SK-N-SH (cell line): ENCODE results near the gene ADAMTS17. TPM values are rescaled to one million over a fixed set of nuclear protein-coding genes. Genes with fewer than 3 reads are reported as not detected.

Experiments used
- CTCF ChIA-PET: fragments of 300-600, 350-600 bp; formaldehyde crosslinking; extraction: SDS; loops from one replicate; lab custom pipeline; 2021; lab: Yijun Ruan, JAX
- POLR2A ChIA-PET: fragments of 350-600 bp; sonication (Branson Sonifier 250); formaldehyde crosslinking; extraction: SDS; loops from one replicate; lab custom pipeline; 2020; ENCODE audit warnings: antibody characterized with exemption, inconsistent platforms; lab: Yijun Ruan, JAX
- DNase-seq: peaks from one replicate; pipeline ENCODE4 v3.0.0; 2012
- H2AFZ ChIP-seq: fragments of 200-600 bp; sonication (generic); 2 replicates; pipeline ENCODE4 v1.8.1; 2016; ENCODE audit warnings: antibody characterized with exemption, mild to moderate bottlenecking, low read depth
- H3F3A ChIP-seq: fragments of 200-600 bp; sonication (generic); replicated peaks from 2 replicates; pipeline ENCODE3; 2016; ENCODE audit warnings: antibody characterized with exemption, mild to moderate bottlenecking; ENCODE audit not compliant: insufficient read depth
- H3K27ac ChIP-seq, 2 experiments: fragments of 200-500 bp in 1 of 2; fragments of 200-600 bp in 1 of 2; sonication (Bioruptor generic) in 1 of 2; sonication (generic), shearing (Covaris generic) in 1 of 2; 2 replicates each; pipeline versions ENCODE4 v1.5.1 to v1.6.1; 2014 to 2016; ENCODE audit warnings: low read depth in 2 of 2, inconsistent platforms in 1 of 2, low read length in 1 of 2, mild to moderate bottlenecking in 1 of 2, mixed read lengths in 1 of 2
- H3K27me3 ChIP-seq: fragments of 200-600 bp; sonication (generic), shearing (Covaris generic); 2 replicates; pipeline ENCODE4 v1.6.1; 2016; ENCODE audit warnings: mixed run types; ENCODE audit not compliant: insufficient read depth
- H3K36me3 ChIP-seq, 2 experiments: fragments of 200-500 bp in 1 of 2; fragments of 200-600 bp in 1 of 2; sonication (Bioruptor generic) in 1 of 2; sonication (generic) in 1 of 2; replicated peaks in 1 of 2; 2 replicates each; pipeline versions ENCODE3 to v1.5.1; 2014 to 2016; ENCODE audit warnings: low read length in 1 of 2, mild to moderate bottlenecking in 1 of 2; ENCODE audit not compliant: insufficient read depth in 2 of 2, control insufficient read depth in 1 of 2
- H3K4me1 ChIP-seq, 2 experiments: fragments of 200-500 bp in 1 of 2; fragments of 200-600 bp in 1 of 2; sonication (Bioruptor generic) in 1 of 2; sonication (generic), shearing (Covaris generic) in 1 of 2; 2 replicates each; pipeline versions ENCODE4 v1.5.1 to v1.6.1; 2014 to 2016; ENCODE audit warnings: low read depth in 1 of 2, low read length in 1 of 2, mixed run types in 1 of 2; ENCODE audit not compliant: insufficient read depth in 2 of 2, control insufficient read depth in 1 of 2
- H3K4me2 ChIP-seq: fragments of 200-600 bp; sonication (generic), shearing (Covaris generic); 2 replicates; pipeline ENCODE4 v1.6.1; 2017; ENCODE audit warnings: mixed run types
- H3K4me3 ChIP-seq, 2 experiments: fragments of 200-500 bp in 1 of 2; fragments of 200-600 bp in 1 of 2; sonication (Bioruptor generic) in 1 of 2; sonication (generic), shearing (Covaris generic) in 1 of 2; 2 replicates each; pipeline versions ENCODE4 v1.5.1 to v1.8.1; 2014 to 2016; ENCODE audit warnings: low read depth in 2 of 2, inconsistent platforms in 1 of 2, low read length in 1 of 2, mild to moderate bottlenecking in 1 of 2, mixed read lengths in 1 of 2, moderate library complexity in 1 of 2
- H3K79me2 ChIP-seq: fragments of 200-600 bp; sonication (generic); 2 replicates; pipeline ENCODE4 v1.8.1; 2017; ENCODE audit warnings: mild to moderate bottlenecking; ENCODE audit not compliant: insufficient read depth
- H3K9ac ChIP-seq: fragments of 200-600 bp; sonication (generic); 2 replicates; pipeline ENCODE4 v1.6.1; 2017; ENCODE audit warnings: mixed run types
- H3K9me2 ChIP-seq: fragments of 200-600 bp; sonication (generic); 2 replicates; pipeline ENCODE4 v1.6.1; 2017; ENCODE audit warnings: mixed run types
- H3K9me3 ChIP-seq: fragments of 200-600 bp; sonication (generic); 2 replicates; pipeline ENCODE4 v1.6.1; 2017; ENCODE audit warnings: mixed run types, mild to moderate bottlenecking, moderate library complexity
- H4K20me1 ChIP-seq: fragments of 200-600 bp; sonication (generic); 2 replicates; pipeline ENCODE4 v1.6.1; 2017; ENCODE audit warnings: mild to moderate bottlenecking, mixed run types; ENCODE audit not compliant: insufficient read depth
- EP300 ChIP-seq, 2 experiments: IDR thresholded peaks; 2 replicates each; pipeline versions ENCODE4 v1.4.0 to v1.6.1; 2012; ENCODE audit warnings: borderline replicate concordance in 1 of 2, low read depth in 1 of 2, low read length in 1 of 2
- EZH2phosphoT487 ChIP-seq: fragments of 200-600 bp; sonication (generic); IDR thresholded peaks from 2 replicates; pipeline ENCODE4 v1.6.1; 2017; ENCODE audit warnings: low read depth, mixed run types, mild to moderate bottlenecking, antibody characterized with exemption, moderate library complexity, borderline replicate concordance
- FOSL2 ChIP-seq: IDR thresholded peaks from 2 replicates; pipeline ENCODE4 v1.4.0; 2012; ENCODE audit warnings: low read depth, mild to moderate bottlenecking, moderate library complexity, borderline replicate concordance
- FOXJ3 ChIP-seq: sonication (generic); formaldehyde crosslinking; IDR thresholded peaks from 2 replicates; pipeline ENCODE4 v1.5.1; 2020; ENCODE audit warnings: mild to moderate bottlenecking, missing genetic modification reagents
- MEF2A ChIP-seq: IDR thresholded peaks from 2 replicates; pipeline ENCODE4 v1.4.0; 2012; ENCODE audit warnings: low read depth, borderline replicate concordance
- MXI1 ChIP-seq: IDR thresholded peaks from 2 replicates; pipeline ENCODE4 v1.6.1; 2012; ENCODE audit warnings: mild to moderate bottlenecking, low read depth, low read length, improper control_type of control experiment
- RCOR1 ChIP-seq: fragments of 150-350 bp; IDR thresholded peaks from 2 replicates; pipeline ENCODE4 v1.6.1; 2017; ENCODE audit warnings: antibody characterized with exemption, low read length
- RFX5 ChIP-seq: IDR thresholded peaks from 2 replicates; pipeline ENCODE4 v1.6.1; 2012; ENCODE audit warnings: mild to moderate bottlenecking, improper control_type of control experiment, low read length
- RXRA ChIP-seq: IDR thresholded peaks from 2 replicates; pipeline ENCODE4 v1.4.0; 2012; ENCODE audit warnings: low read depth, mild to moderate bottlenecking, borderline replicate concordance
- SIN3A ChIP-seq: IDR thresholded peaks from 2 replicates; pipeline ENCODE4 v1.6.1; 2012; ENCODE audit warnings: low read depth, mild to moderate bottlenecking, low read length, moderate library complexity, borderline replicate concordance
- SMC3 ChIP-seq: IDR thresholded peaks from 2 replicates; pipeline ENCODE4 v1.6.1; 2012; ENCODE audit warnings: low read depth, low read length, improper control_type of control experiment
- TEAD4 ChIP-seq: IDR thresholded peaks from 2 replicates; pipeline ENCODE4 v1.4.0; 2012; ENCODE audit warnings: mild to moderate bottlenecking, borderline replicate concordance; ENCODE audit not compliant: insufficient read depth
- WGBS: methylation state at CpG from one replicate; pipeline ENCODE4 v1.1.6; 2017; ENCODE audit warnings: low lambda C conversion rate; 5-methylcytosine and 5-hydroxymethylcytosine counted together
- polyA plus RNA-seq, 3 experiments: library from polyadenylated mRNA; depleted of rRNA; stranded (reverse); fragments of >200 nt; gene quantifications; 2 replicates each; pipeline ENCODE4 v1.2.3, GENCODE V29; 2012
- TF ChIP-seq, protein P1 (sequence below): IDR thresholded peaks from 2 replicates; pipeline ENCODE4 v1.4.0; 2012; ENCODE audit warnings: low read depth
- TF ChIP-seq, protein P2 (sequence below): IDR thresholded peaks from 2 replicates; pipeline ENCODE4; 2012
- TF ChIP-seq, protein P3 (sequence below): IDR thresholded peaks from 2 replicates; pipeline ENCODE4 v1.6.1; 2012; ENCODE audit warnings: mild to moderate bottlenecking, low read depth, low read length, moderate library complexity
- TF ChIP-seq, protein P4 (sequence below): fragments of 150-350 bp; IDR thresholded peaks from 2 replicates; pipeline ENCODE4 v1.6.1; 2017; ENCODE audit warnings: antibody characterized with exemption, low read length, low read depth, borderline replicate concordance

Gene ADAMTS17
- polyA plus RNA-seq, 1 of the 3 experiments (the other 2 are of a cell fraction) = not detected

DNA sequence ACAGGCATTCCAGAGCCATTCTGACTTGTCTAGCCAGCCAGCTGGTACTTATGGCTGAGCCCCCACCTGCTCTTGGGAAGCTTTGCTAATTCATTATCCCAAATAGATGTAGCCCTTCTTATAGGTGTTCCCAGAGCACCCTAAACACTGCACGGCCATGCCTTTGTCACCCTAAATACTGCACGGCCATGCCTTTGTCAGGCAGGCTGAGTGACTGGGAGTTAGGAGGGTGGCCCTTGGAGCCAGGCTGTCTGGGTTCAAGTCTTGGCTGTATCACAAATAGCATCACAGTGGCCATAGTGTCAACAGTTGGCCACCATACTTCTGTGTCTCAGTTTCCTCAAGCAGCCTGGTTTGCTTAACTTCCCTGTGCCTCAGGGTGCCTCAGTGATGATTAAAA lies 292.3 kb downstream of the ADAMTS17 start:
- POLR2A ChIA-PET = no interaction called here
- TF ChIP-seq RXRA = no peak
- TF ChIP-seq, protein P1, sequence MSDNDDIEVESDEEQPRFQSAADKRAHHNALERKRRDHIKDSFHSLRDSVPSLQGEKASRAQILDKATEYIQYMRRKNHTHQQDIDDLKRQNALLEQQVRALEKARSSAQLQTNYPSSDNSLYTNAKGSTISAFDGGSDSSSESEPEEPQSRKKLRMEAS = no peak
- TF ChIP-seq EP300 (IDR thresholded peaks at IDR 0.05; ENCODE audit: borderline replicate concordance in 1 of 2, low read depth in 1 of 2, low read length in 1 of 2) = no peak
- TF ChIP-seq SMC3 = no peak
- no peak for TF ChIP-seq FOSL2
- TF ChIP-seq, protein P2, sequence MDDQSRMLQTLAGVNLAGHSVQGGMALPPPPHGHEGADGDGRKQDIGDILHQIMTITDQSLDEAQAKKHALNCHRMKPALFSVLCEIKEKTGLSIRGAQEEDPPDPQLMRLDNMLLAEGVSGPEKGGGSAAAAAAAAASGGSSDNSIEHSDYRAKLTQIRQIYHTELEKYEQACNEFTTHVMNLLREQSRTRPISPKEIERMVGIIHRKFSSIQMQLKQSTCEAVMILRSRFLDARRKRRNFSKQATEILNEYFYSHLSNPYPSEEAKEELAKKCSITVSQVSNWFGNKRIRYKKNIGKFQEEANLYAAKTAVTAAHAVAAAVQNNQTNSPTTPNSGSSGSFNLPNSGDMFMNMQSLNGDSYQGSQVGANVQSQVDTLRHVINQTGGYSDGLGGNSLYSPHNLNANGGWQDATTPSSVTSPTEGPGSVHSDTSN = no peak
- no peak for TF ChIP-seq RFX5
- TF ChIP-seq MEF2A = no peak
- no peak for TF ChIP-seq FOXJ3 (CRISPR knock-in tag)
- no peak for TF ChIP-seq TEAD4
- no peak for TF ChIP-seq RCOR1
- TF ChIP-seq, protein P3, sequence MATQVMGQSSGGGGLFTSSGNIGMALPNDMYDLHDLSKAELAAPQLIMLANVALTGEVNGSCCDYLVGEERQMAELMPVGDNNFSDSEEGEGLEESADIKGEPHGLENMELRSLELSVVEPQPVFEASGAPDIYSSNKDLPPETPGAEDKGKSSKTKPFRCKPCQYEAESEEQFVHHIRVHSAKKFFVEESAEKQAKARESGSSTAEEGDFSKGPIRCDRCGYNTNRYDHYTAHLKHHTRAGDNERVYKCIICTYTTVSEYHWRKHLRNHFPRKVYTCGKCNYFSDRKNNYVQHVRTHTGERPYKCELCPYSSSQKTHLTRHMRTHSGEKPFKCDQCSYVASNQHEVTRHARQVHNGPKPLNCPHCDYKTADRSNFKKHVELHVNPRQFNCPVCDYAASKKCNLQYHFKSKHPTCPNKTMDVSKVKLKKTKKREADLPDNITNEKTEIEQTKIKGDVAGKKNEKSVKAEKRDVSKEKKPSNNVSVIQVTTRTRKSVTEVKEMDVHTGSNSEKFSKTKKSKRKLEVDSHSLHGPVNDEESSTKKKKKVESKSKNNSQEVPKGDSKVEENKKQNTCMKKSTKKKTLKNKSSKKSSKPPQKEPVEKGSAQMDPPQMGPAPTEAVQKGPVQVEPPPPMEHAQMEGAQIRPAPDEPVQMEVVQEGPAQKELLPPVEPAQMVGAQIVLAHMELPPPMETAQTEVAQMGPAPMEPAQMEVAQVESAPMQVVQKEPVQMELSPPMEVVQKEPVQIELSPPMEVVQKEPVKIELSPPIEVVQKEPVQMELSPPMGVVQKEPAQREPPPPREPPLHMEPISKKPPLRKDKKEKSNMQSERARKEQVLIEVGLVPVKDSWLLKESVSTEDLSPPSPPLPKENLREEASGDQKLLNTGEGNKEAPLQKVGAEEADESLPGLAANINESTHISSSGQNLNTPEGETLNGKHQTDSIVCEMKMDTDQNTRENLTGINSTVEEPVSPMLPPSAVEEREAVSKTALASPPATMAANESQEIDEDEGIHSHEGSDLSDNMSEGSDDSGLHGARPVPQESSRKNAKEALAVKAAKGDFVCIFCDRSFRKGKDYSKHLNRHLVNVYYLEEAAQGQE = no peak
- TF ChIP-seq, protein P4, sequence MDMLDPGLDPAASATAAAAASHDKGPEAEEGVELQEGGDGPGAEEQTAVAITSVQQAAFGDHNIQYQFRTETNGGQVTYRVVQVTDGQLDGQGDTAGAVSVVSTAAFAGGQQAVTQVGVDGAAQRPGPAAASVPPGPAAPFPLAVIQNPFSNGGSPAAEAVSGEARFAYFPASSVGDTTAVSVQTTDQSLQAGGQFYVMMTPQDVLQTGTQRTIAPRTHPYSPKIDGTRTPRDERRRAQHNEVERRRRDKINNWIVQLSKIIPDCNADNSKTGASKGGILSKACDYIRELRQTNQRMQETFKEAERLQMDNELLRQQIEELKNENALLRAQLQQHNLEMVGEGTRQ = no peak
- no peak for TF ChIP-seq SIN3A
- no peak for TF ChIP-seq EZH2phosphoT487
- TF ChIP-seq MXI1 = no peak
- TF ChIP-seq, all 33 proteins: peak for 0
- Histone ChIP-seq H2AFZ (no peak overlapping the region), H3K36me3 (no peaks in the 10 kb centered on the region), H3K4me2 (no peak overlapping the region), H3F3A (no peaks in the 10 kb centered on the region), H3K27me3 (no peaks in the 10 kb centered on the region), H3K4me3 (no peak overlapping the region), H3K79me2 (no peaks in the 10 kb centered on the region), H3K9ac (no peak overlapping the region), H4K20me1 (no peaks in the 10 kb centered on the region), H3K9me3 (no peaks in the 10 kb centered on the region), H3K4me1 (no peaks in the 10 kb centered on the region), H3K27ac (no peak overlapping the region), H3K9me2 (no peaks in the 10 kb centered on the region)
- CTCF ChIA-PET = no interaction called here
- DNase-seq = no peak
- WGBS = 0% methylated on average over 1 of the region's 2 CpGs
